GM19328 (cell line): Measurements from ENCODE around the gene SGO2.
"Not testable (repeated sequence)": the region's sequence is repeated elsewhere in the genome, so short reads cannot be mapped to it uniquely, and the experiment has no call there.

ENCODE experiments used
- ATAC-seq: cut with Tn5 transposase; IDR thresholded peaks from one replicate; pipeline ENCODE4 v1.9.1; 2021; ENCODE audit warnings: mild to moderate bottlenecking, moderate library complexity; ENCODE audit not compliant: unreplicated experiment

SGO2 gene

DNA sequence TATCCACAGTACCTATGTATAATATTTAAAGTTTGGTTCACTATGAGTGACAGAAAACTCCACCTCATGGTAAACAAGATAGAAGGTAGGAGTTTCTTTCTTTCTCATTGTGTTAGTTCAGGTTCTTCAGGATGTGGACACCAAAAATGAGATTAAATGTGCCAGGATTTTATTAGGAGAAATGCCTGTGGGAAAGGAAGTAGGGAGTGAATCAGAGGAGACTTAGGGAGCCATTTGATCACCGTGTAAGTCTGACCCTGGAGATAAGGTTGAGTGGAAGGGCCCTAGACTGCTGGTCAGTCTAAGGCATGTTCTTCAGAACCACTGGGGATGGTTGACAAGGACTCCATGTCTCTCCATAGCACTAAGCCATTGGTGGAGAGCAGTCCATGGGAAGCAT is 67.9 kb downstream of the SGO2 start:
- ATAC-seq: no peak

- ATAC-seq: no peak
Observed at GRCh38 chr2:200595913-200596312, 69.9 kb downstream of the SGO2 start.

DNA sequence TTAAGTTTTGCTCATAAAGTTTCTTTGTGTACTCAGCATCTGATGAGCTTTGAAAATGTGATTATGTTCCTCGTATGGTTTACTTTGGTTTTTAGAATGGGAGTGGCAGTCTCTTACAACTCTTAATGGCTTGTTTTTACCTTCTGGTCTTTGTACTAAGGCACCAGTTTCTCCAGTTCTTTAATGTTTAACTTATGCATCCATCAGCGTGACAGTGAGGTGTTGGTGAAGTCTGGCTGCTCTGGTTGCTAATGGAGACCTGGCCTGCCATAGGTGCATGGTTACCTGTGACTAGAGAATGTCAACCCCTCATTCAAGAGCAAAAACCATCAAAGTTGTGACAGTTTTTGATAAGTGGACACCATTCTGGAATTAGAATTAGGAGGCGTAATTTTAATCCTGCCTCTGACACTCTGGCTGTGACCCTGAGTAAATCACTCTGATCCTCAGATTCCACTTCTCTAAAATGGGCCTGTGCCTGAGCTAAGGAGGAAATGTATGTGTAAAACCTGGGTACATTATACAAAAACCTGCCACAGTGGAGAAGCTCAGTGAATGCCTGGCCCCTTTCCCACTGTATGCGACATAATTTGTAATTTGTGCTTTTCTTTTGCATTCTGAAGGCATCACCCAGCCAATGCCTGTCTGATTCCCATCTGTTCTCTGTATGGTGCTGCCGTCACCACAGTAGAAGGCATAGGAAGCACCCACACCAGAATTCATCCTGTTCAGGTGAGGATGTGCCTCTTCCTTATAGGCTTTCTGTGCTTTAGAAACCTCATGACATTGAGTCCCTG is 71.0 kb downstream of the SGO2 start:
- ATAC-seq: no peak

GRCh38 chr2:200599206-200599605 is 73.2 kb downstream of the SGO2 start:
- no peak for ATAC-seq

DNA sequence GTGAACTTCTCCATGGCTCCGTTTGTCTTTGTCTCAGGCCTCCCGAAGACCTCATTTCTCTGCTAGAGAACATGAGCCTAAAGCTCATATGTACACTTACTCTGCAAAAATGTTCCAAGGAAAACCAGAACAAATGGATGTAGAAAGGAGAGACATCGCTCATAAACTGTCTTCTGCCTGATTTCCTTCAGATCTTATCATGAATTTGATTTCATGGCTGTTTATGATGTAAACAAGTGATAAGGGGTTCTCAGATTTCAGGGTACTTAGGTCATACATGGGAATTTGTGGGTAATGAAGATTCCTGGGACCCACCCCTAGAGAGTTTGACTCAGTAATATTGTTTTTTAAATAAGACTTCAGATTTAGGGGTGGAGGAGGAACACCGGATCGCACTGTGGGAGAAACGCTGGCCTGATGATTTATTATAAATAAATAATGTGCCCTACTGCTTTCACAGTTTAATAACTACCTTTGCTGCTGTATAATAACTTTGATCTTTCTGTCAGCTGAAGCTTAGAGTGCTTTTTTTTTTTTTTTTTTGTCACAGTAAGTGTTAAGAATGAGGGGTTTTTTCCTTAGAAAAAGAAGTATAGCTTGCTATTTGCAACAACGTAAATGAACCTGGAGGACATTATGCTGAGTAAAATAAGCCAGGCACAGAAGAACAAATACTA is 74.7 kb downstream of the SGO2 start:
- no peak for ATAC-seq

DNA sequence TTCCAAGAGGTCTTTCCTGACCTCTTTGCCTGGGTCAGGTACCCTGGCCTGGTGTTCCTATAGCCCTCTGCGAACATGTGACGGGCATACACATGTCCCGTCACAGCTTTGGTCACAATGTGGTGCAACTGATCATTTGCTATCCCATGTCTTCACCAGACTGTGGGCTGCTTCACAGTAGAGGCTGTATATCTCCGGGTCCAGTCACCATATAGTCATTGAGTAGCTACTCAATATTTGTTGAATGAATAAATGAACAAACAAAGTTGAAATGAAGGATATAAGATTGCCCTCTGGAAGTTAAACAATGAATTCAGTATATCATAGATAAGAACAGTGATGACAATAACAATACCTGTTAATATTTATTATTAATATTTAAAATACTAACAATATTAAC is 76.6 kb downstream of the SGO2 start:
- ATAC-seq: no peak

- ATAC-seq: no peak
Observed at GRCh38 chr2:200603972-200604371, 78.0 kb downstream of the SGO2 start.

DNA sequence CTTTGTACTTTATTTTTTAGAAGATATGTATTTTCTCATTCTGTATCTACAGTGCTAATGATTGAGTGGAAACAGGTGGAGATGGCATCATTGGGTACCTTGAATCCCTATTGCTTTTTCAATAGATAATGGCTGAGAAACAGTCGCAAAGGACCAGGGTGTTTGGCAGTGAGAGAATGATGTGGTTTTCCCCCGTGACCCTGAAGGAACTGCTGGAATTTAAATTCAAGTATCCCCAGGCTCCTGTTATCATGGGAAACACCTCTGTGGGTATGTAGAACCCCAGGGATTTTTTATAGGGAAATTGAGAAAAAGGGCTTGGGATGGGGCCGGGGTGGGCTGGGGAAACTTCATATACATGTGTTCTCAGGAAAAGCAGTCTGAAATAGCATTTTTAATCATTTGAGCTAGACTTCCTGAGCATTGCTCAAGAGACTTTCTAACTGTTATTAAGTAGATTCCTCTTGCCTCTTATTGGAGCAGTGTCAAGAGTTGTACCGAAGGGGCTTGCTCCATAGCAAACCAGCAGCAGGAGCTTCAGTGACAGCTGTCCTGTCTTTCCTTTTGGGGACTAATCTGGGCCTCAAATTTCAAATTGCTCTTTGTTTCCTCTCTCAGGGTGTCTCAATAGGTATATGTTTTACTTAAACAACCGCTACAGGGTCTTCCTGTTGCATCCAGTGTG is 78.7 kb downstream of the SGO2 start:
- ATAC-seq: no peak

DNA sequence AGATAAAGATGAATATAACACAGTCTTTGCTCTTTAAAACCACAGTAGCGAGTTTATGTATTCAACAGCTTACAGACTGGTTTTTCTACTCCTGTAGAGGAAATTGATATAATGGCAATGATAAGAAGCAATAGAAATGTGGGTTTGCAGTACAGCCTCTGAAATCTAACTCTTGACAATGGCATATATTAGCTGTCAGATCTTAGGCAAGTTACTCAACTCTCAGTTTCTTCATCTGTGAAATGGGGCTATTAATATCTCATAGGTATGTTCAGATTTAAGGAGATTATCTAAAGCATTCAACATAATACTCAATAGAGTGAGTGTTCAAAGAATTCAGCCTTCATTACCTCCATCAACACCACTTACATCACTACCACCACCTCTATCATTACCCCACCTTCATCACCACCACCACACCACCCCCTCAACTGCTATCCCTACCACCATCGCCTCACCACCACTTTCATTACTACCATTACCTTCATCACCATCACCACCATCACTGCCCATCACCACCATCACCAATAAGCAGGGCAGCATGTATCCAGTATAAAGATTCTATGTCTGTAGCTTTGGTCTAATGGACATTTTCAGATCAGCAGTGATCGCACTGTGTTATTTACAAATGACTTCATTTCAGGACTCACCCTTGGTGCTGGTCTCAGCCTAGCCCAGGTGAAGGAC is 82.5 kb downstream of the SGO2 start:
- no peak for ATAC-seq

GRCh38 chr2:200609028-200609614 is 83.1 kb downstream of the SGO2 start:
- ATAC-seq: no peak

GRCh38 chr2:200610217-200610616 is 84.2 kb downstream of the SGO2 start:
- ATAC-seq: not testable (repeated sequence)

- no peak for ATAC-seq
Observed at GRCh38 chr2:200613692-200614091, 87.7 kb downstream of the SGO2 start.

DNA sequence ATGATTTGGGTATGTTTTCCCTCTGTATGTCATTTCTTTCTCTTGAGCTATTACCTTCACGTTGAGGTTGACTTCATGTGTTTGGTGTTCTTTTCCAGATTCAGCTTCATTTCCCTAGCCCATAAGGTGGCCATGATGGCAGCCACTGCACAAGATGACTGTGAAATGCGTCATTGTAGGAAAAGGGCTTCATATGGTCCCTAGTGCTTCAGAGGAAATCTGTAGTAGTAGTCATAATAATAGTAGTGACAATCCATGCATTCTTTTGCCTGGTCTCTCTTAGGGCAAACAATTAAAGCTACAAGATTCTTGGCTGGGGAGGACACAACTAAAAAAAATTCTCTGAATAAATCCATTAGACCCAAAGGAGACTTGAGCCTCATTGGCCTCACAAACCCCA is 88.2 kb downstream of the SGO2 start:
- ATAC-seq: no peak

GRCh38 chr2:200615247-200615646 is 89.2 kb downstream of the SGO2 start:
- no peak for ATAC-seq

GRCh38 chr2:200616193-200616592 is 90.2 kb downstream of the SGO2 start:
- no peak for ATAC-seq

- ATAC-seq: no peak
Observed at GRCh38 chr2:200616656-200617055, 90.6 kb downstream of the SGO2 start.

DNA sequence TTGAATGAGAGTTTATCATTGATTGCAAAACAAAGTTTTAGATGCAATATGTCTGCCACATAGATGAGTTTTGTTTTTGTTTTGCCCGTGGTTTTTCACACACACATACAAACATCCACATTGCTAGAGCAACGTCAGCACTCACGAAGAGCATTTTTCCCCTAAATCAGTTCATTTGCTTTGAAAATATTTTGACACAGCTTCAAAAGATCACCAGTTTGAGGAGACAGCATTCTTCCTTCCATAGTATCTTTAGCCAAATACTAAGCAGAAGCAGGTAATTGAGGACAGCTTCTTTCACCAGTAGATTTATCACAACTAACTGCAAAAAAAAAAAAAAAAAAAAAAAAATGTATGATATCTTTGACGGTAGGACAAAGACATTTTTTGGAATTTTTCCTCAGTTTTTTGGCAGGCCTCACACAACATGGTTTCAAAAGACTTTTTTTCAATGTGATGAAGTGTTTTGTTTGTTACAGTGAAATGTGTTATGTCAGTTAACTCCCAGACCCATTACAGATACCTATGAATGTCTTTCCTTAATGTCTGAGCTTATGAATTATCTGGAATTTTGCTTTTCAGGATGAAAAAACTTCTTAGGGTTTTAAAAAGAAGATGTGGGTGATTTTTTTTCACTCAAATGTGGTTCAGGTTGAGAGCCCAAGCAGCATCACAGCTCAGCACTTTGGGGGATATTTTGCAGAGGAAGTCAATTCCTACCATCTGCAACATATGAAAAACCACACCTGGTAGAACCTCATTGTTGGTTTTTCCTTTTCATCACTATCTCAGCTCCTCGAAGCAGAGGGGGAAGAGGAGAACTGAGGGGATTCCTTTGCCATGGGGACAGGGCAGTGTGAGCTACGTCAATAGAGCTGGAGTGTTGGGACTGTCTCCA is 91.4 kb downstream of the SGO2 start:
- no peak for ATAC-seq

- ATAC-seq: no peak
Observed at GRCh38 chr2:200618054-200618419, 92.0 kb downstream of the SGO2 start.

DNA sequence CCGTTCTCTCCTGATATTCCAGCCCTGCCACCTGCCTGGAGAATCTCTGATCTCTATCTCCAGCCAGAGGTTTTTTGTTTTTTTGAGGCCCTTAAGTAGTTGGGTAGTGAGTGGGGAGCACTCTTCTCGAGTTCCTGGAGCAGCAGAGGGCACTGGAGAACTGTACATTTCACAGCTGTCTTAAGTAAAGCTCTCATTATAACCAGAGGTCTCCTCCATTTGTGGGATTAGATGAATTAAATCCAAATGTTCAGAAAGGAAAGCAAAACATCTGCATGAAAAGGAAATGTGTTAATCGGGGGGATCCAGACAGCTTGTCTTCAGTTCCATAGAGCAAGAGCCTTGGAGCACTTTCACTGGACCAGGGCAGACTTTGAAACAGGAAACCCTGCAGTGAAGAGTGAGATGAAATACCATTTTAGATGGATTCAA is 92.6 kb downstream of the SGO2 start:
- no peak for ATAC-seq

GRCh38 chr2:200619279-200619678 is 93.3 kb downstream of the SGO2 start:
- ATAC-seq: no peak
